GM18867 (cell line): Measurements from ENCODE around the gene RSPH1.
A peak's percentile ranks its signal among the peaks of the same experiment; 100 is the strongest.

Experiments used
- ATAC-seq: cut with Tn5 transposase; IDR thresholded peaks from one replicate; pipeline ENCODE4 v1.9.1; 2021; ENCODE audit warnings: mild to moderate bottlenecking, moderate library complexity; ENCODE audit not compliant: unreplicated experiment

The RSPH1 gene

GRCh38 chr21:42513985-42514882 lies 18.2 kb upstream of the RSPH1 start:
- peak; percentile 50 for ATAC-seq

GRCh38 chr21:42513151-42513984 lies 17.3 kb upstream of the RSPH1 start, which contains the start of gene SLC37A1:
SLC37A1 (plus strand) TSS chr21:42513852; CDS start chr21:42518455, 4,603 bp downstream.
- ATAC-seq = peak; percentile 50

GRCh38 chr21:42512346-42513034 lies 16.5 kb upstream of the RSPH1 start:
- ATAC-seq = no peak

- no peak for ATAC-seq
Observed at GRCh38 chr21:42509244-42509643, 13.2 kb upstream of the RSPH1 start.

- ATAC-seq = no peak
Observed at GRCh38 chr21:42508371-42508770, 12.3 kb upstream of the RSPH1 start.

GRCh38 chr21:42507418-42507817 lies 11.4 kb upstream of the RSPH1 start:
- no peak for ATAC-seq

GRCh38 chr21:42505090-42505726 lies 9.2 kb upstream of the RSPH1 start:
- ATAC-seq = peak; percentile 91

- ATAC-seq = no peak
Observed at GRCh38 chr21:42503711-42504110, 7.7 kb upstream of the RSPH1 start.

- no peak for ATAC-seq
Observed at GRCh38 chr21:42500736-42501135, 4.7 kb upstream of the RSPH1 start.

GRCh38 chr21:42500225-42500624 lies 4.2 kb upstream of the RSPH1 start:
- ATAC-seq = no peak

- ATAC-seq = no peak
Observed at GRCh38 chr21:42499444-42500112, 3.6 kb upstream of the RSPH1 start.

GRCh38 chr21:42498012-42498411 lies 2.0 kb upstream of the RSPH1 start:
- ATAC-seq = no peak

GRCh38 chr21:42496839-42497202 lies 797 bp upstream of the RSPH1 start:
- no peak for ATAC-seq

GRCh38 chr21:42495765-42496119 lies 282 bp downstream of the RSPH1 start:
- no peak for ATAC-seq

GRCh38 chr21:42495027-42495426 lies 997 bp downstream of the RSPH1 start:
- no peak for ATAC-seq

- ATAC-seq = no peak
Observed at GRCh38 chr21:42493109-42494060, 2.6 kb downstream of the RSPH1 start.

GRCh38 chr21:42492201-42492600 lies 3.8 kb downstream of the RSPH1 start:
- no peak for ATAC-seq

GRCh38 chr21:42491328-42491727 lies 4.7 kb downstream of the RSPH1 start:
- no peak for ATAC-seq

- ATAC-seq = no peak
Observed at GRCh38 chr21:42490720-42491119, 5.3 kb downstream of the RSPH1 start.
